D721Med (cell line): ENCODE results near the gene B3GALT5.

Experiments used
- DNase-seq: peaks from one replicate; pipeline ENCODE4 v3.0.0; 2011; ENCODE audit warnings: low spot score; ENCODE audit not compliant: insufficient read length
- FAIRE-seq: peaks from 2 replicates; lab custom pipeline; 2011; peaks lifted over from hg19 to GRCh38; lab: Jason Lieb, UNC
- TF ChIP-seq, protein P1 (sequence below): IDR thresholded peaks from 2 replicates; pipeline ENCODE4 v1.5.1; 2012; ENCODE audit warnings: mild to moderate bottlenecking, control low read depth; ENCODE audit not compliant: insufficient read depth; ENCODE audit errors: missing control alignments

The B3GALT5 gene

DNA sequence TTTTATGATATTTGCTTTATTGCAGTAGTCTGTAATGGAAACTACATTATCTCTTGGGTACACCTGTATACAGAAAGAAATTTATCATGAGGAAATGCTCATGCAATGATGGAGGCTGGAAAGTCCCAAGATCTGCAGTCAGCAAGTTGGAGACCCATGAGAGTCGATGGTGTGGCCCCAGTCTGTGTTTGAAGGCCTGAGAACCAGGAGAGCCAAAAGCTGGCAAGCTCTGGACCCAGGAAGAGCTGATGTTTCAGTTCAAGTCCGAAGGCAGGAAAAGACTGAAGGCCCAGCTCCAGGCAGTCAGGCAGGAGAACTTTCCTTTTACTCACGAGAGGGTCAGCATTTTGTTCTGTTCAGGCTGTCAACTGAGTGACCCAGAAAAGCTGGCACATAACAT, 42.2 kb downstream of the B3GALT5 start:
- TF ChIP-seq, protein P1, sequence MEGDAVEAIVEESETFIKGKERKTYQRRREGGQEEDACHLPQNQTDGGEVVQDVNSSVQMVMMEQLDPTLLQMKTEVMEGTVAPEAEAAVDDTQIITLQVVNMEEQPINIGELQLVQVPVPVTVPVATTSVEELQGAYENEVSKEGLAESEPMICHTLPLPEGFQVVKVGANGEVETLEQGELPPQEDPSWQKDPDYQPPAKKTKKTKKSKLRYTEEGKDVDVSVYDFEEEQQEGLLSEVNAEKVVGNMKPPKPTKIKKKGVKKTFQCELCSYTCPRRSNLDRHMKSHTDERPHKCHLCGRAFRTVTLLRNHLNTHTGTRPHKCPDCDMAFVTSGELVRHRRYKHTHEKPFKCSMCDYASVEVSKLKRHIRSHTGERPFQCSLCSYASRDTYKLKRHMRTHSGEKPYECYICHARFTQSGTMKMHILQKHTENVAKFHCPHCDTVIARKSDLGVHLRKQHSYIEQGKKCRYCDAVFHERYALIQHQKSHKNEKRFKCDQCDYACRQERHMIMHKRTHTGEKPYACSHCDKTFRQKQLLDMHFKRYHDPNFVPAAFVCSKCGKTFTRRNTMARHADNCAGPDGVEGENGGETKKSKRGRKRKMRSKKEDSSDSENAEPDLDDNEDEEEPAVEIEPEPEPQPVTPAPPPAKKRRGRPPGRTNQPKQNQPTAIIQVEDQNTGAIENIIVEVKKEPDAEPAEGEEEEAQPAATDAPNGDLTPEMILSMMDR: no peak
- FAIRE-seq (no peak), DNase-seq (no peak)

DNA sequence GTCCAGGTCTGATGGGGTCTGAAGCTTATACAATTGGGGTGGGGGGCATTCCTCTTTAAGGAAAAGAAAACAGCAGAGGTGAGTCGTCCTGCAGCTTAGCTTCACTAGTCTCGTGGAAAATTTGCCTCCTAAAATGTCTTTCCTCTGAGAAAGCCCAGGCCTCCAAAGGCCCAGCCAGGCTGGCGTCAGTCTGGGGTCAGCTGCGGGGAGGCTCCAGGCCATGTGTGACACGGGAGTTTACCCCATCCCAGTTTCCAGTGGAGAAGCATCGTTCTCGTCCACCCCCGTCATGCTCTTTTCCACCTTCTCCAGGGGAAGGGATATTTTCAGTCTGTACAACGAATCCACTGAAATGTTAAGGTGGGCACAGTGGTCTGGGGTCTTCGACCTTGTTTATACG, 42.8 kb downstream of the B3GALT5 start:
- TF ChIP-seq, protein P1: no peak
- DNase-seq (no peak), FAIRE-seq (no peak)

DNA sequence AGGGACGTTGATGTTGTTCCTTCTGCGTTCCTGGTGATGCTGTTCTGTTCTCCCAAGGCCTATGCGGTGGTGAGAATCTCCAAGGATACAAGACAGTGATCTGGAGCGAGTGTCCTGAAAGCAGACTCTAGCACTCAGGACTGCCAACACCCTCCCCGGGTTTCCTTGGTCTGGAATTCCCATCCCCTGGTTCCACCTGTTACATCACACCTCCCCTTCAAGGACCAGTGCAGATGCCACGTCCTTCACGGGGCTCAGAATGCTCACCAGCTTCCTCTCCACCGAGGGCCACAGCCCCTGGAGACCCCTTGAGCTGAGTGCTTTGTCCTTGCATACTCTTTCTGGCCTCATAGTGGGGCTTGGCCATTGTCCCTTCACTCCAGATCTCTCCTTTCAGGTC, 43.5 kb downstream of the B3GALT5 start:
- DNase-seq (no peak), FAIRE-seq (no peak)
- TF ChIP-seq, protein P1: no peak

DNA sequence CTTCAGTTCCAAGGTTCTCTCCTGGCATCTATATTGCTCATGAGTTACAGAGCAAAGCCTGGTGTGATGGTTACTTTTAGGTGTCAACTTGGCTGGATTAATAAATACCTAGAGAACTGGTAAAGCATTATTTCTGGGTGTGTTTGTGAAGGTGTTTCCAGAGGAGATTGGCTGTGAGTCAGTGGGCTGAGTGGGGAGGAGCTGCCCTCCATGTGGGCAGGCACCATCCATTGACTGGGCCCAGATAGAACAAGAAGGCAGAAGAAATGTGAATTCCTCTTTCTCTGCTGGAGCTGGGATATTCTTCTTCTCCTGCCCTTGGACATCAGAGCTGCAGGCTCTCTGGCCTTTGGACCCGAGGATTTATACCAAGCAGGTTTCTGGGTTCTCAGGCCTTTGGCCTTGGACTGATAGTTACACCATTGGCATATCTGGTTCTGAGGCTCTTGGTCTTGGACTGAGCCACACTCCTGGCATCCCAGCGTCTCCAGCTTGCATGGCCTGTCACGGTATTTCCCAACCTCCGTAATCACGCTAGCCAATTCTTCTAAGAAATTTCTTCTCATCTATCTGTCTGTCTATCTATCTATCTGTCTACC, 44.5 kb downstream of the B3GALT5 start:
- no peak for FAIRE-seq
- TF ChIP-seq, protein P1: no peak
- no peak for DNase-seq

DNA sequence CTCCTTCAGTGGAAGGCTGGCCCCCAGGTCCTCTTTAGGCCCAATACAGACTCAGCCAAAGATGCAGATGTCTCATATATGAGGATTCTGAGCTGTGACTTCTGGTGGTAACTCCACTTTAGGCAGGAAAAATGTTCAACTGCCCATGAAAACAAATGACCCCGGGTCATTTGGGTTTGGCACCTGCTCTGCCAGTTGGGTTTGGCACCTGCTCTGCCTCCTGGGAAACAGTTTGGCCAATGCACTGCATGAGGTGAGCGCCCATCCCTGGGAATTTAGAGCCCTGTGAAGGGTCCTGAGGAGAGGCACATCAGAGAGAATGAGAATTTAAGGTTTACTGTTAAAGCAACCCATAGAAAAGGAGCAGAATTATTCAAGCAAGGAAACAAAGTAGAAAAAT, 45.3 kb downstream of the B3GALT5 start:
- DNase-seq (no peak), FAIRE-seq (no peak)
- TF ChIP-seq, protein P1: no peak

DNA sequence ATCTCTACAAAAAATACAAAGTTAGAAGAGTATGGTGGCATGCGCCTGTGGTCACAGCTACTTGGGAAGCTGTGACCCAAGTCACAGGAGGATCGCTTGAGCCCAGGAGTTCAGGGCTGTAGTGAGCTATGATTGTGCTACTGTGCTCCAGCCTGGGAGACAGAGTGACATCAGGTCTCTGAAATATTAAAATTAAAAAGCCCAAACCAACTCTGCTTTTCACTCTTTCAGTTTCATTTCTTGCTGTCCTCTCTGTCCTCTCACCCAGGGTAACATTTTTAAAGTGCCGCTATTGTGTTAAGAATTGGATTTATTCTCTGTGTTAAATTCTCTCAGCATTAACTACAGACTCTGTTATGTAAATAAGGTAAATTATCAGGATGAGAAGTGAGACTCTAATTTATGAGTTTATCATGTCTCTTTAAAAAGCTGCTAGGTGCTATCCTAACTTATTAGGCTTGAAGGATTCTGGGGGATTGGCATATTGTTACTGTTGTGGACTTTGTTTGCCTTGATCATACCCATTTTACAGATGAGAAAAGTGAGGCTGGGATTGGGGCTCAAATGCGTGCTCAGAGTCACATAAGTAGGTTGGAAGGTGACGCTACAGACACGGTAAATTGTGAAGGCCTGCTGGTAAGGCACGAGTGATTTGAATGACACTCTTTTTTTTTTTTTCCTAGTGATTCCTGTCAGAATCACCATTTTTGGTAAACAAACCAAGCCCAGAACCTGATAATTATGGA, 46.5 kb downstream of the B3GALT5 start:
- TF ChIP-seq, protein P1: no peak
- DNase-seq: no peak
- no peak for FAIRE-seq
